BJ (cell line): ENCODE data around the gene PRRT1. TPM values are rescaled to one million over a fixed set of nuclear protein-coding genes. Genes with fewer than 3 reads are reported as not detected.

ENCODE experiments used
- CTCF ChIA-PET: fragments of 350-600 bp; formaldehyde crosslinking; extraction: SDS; loops from one replicate; lab custom pipeline; 2021; ENCODE audit warnings: antibody characterized with exemption, inconsistent platforms; lab: Yijun Ruan, JAX
- POLR2A ChIA-PET: fragments of 300-600 bp; sonication (Branson Sonifier 250); formaldehyde crosslinking; extraction: SDS; loops from one replicate; lab custom pipeline; 2021; ENCODE audit warnings: antibody characterized with exemption; lab: Charles Lee
- DNase-seq: peaks from one replicate; pipeline ENCODE4 v3.0.0-alpha.2; 2011; ENCODE audit warnings: low read depth
- H3K27me3 ChIP-seq: 2 replicates; pipeline ENCODE4 v1.6.0; 2011; ENCODE audit warnings: low read length; ENCODE audit not compliant: control insufficient read depth, insufficient read depth
- H3K36me3 ChIP-seq: 2 replicates; pipeline ENCODE4 v1.5.1; 2011; ENCODE audit warnings: low read length; ENCODE audit not compliant: control insufficient read depth, insufficient read depth
- H3K4me3 ChIP-seq: 2 replicates; pipeline ENCODE4 v1.5.1; 2011; ENCODE audit warnings: low read depth, mild to moderate bottlenecking, control low read depth, low read length
- polyA plus RNA-seq: library from polyadenylated mRNA; depleted of rRNA; stranded (reverse); fragments of >200 nt; gene quantifications from 2 replicates; pipeline ENCODE4 v1.2.3, GENCODE V29; 2011
- TF ChIP-seq, protein P1 (sequence below): IDR thresholded peaks from 2 replicates; pipeline ENCODE4 v1.5.1; 2011; ENCODE audit warnings: low read depth, mild to moderate bottlenecking, control low read depth, inconsistent platforms, low read length, moderate library complexity; ENCODE audit not compliant: insufficient read depth

The PRRT1 gene
- polyA plus RNA-seq, 1 experiment = 0.78 TPM

DNA sequence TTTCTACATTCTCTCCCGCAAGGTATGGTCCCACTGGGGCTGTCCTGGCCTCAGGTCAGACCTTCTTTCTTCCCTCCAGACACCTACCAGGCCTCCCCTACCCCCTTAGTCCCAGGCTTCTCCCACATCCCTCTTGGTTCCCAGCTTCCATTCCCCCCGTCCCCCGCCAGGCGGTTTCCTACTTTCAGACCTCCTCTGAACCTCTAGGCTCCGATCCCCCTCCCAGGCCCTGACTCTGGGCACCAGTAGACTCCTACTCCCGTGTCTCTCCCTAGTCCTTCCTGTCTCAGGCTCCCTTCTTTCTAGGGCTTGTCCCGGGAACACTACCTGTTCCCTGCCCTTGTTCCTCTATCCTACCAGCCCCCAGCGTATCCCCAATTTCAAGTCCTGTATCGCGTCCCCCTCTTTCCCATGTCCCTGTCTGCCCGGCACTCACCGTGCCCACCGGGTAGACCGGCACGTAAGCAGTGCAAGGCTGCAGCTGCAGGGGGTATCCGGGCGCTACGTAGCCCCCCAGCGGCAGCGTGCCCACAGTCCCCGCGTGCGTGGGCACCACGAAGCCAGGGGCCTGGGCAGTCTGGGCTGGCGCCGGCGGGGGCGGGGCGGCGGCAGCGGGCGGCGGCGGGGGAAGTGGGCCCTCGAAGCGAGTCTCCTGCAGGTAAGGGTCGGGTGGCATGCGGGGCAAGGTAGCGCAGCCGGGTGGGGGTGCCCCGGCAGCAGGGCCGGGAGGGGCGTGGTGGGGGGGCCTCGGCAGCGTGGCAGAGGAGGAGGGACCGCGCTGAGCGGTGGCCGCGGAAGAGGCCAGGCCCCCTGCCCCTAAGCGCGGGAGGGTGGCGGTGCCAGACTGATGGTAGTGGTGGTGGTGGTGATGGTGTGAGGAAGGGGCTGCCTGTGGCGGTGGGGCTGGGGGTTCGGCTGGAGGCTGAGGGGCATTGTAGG is 1.5 kb downstream of the PRRT1 start:
- peaks cover 6% of the 10 kb centered on the region for H3K36me3 ChIP-seq
- ChIA-PET CTCF (interaction anchor here (2.1 to 3.4 kb wide), 2 partner anchors 20 to 32 kb away, joined by 11 to 16 read pairs; partner anchors contain the start of gene FKBPL), POLR2A (no interaction called here)
- DNase-seq = no peak
- H3K27me3 ChIP-seq = no peaks in the 10 kb centered on the region
- TF ChIP-seq, protein P1, sequence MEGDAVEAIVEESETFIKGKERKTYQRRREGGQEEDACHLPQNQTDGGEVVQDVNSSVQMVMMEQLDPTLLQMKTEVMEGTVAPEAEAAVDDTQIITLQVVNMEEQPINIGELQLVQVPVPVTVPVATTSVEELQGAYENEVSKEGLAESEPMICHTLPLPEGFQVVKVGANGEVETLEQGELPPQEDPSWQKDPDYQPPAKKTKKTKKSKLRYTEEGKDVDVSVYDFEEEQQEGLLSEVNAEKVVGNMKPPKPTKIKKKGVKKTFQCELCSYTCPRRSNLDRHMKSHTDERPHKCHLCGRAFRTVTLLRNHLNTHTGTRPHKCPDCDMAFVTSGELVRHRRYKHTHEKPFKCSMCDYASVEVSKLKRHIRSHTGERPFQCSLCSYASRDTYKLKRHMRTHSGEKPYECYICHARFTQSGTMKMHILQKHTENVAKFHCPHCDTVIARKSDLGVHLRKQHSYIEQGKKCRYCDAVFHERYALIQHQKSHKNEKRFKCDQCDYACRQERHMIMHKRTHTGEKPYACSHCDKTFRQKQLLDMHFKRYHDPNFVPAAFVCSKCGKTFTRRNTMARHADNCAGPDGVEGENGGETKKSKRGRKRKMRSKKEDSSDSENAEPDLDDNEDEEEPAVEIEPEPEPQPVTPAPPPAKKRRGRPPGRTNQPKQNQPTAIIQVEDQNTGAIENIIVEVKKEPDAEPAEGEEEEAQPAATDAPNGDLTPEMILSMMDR = no peak
- H3K4me3 ChIP-seq = peak overlapping the region; percentile 10

GRCh38 chr6:32149092-32149755 is 2.5 kb downstream of the PRRT1 start:
- no peak for DNase-seq
- Histone ChIP-seq H3K27me3 (no peaks in the 10 kb centered on the region), H3K4me3 (no peak overlapping the region), H3K36me3 (peaks cover 6% of the 10 kb centered on the region)
- ChIA-PET POLR2A (no interaction called here), CTCF (no interaction called here)
- TF ChIP-seq, protein P1 = no peak

DNA sequence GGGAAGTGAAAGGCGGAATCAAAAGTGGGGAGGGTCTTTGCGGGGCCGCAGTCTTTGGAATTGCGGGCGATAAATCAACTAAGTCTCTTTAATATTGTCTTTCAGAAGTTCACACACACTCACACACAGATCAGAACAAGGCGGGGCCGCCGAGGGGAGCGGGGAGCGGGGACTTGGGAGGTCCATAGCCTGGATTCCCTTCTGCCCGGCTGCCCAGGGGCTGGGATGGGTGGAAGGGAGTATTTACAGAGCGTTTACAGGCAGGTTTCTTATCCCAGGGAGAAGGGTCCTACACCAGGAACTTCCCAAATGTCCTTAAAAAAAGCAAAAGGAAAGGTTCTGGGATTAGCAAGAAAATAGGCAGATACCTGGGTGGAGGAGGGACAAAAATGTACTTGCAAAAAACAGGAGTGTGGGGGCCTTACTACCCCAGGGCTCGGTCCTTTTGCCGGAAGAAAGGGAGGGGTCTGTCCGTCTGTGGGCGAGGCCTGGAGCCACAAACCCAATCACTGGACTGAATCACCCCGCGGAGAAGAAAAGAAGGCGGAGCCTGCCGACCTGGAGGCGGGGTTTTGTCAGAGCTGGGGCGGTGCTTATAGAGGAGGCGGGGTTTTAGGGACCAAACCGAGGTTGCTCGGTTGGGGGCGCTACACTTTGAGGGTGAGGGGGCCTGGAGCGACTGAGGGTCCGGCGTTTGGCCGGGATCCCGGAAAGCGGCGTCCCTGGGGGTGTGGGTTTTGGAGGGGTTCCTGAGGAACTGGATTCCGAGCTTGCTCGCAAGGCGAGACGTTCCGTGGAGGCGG is 3.2 kb downstream of the PRRT1 start:
- Histone ChIP-seq H3K36me3 (peaks cover 6% of the 10 kb centered on the region), H3K27me3 (no peaks in the 10 kb centered on the region), H3K4me3 (no peak overlapping the region)
- DNase-seq = no peak
- TF ChIP-seq, protein P1 = no peak
- POLR2A ChIA-PET = no interaction called here
- CTCF ChIA-PET = interaction anchor here (0.6 kb wide), 2 partner anchors 40 to 1564 kb away, joined by 3 to 4 read pairs; no protein-coding TSS in a partner anchor

- CTCF ChIA-PET = interaction anchor here (0.6 to 1.5 kb wide), 3 partner anchors 29 to 1563 kb away, joined by 3 to 5 read pairs (median 4); no protein-coding TSS in a partner anchor
- TF ChIP-seq, protein P1 = no peak
- peaks cover 6% of the 10 kb centered on the region for H3K36me3 ChIP-seq
- H3K27me3 ChIP-seq = no peaks in the 10 kb centered on the region
- no peak overlapping the region for H3K4me3 ChIP-seq
- POLR2A ChIA-PET = no interaction called here
- no peak for DNase-seq
Measured at GRCh38 chr6:32147401-32148132, 4.2 kb downstream of the PRRT1 start.
